OCI-LY7 (cell line): ENCODE measurements around the gene SLC22A4. TPM values are rescaled to one million over a fixed set of nuclear protein-coding genes. Genes with fewer than 3 reads are reported as not detected.

Experiments used
- BruUV-seq: library from RNA; stranded (reverse); fragments of 400-500 nt; replicated peaks from 2 replicates; lab custom pipeline; 2021; lab: Mats Ljungman, UMichigan
- CTCF ChIA-PET: fragments of 300-600 bp; sonication (Branson Sonifier 250); formaldehyde crosslinking; loops from one replicate; lab custom pipeline; 2022; ENCODE audit warnings: antibody characterized with exemption; ENCODE audit not compliant: unreplicated experiment; lab: Charles Lee
- POLR2A ChIA-PET: fragments of 300-600 bp; sonication (Branson Sonifier 250); formaldehyde crosslinking; loops from one replicate; lab custom pipeline; 2022; ENCODE audit warnings: antibody characterized with exemption; lab: Charles Lee
- DNase-seq: peaks from one replicate; pipeline ENCODE4 v3.0.0-alpha.2; 2015; ENCODE audit warnings: low spot score
- H2AFZ ChIP-seq: fragments of 200-600 bp; sonication (generic), shearing (Covaris generic); 2 replicates; pipeline ENCODE4 v1.6.1; 2014; ENCODE audit warnings: mild to moderate bottlenecking, antibody characterized with exemption, low read length, moderate library complexity
- H3K27ac ChIP-seq: fragments of 200-600 bp; sonication (generic); 2 replicates; pipeline ENCODE4 v1.5.1; 2014; ENCODE audit warnings: mixed run types, low read depth, mild to moderate bottlenecking, moderate library complexity, low read length, inconsistent platforms; ENCODE audit not compliant: poor library complexity, severe bottlenecking
- H3K36me3 ChIP-seq: fragments of 200-600 bp; sonication (generic); 2 replicates; pipeline ENCODE4 v1.6.1; 2014; ENCODE audit warnings: mild to moderate bottlenecking, antibody characterized with exemption, low read length, moderate library complexity, mixed read lengths; ENCODE audit not compliant: insufficient read depth
- H3K4me1 ChIP-seq: fragments of 200-600 bp; sonication (generic); 2 replicates; pipeline ENCODE4 v1.5.1; 2014; ENCODE audit warnings: mild to moderate bottlenecking, low read length; ENCODE audit not compliant: insufficient read depth, poor library complexity, severe bottlenecking
- H3K4me2 ChIP-seq: fragments of 200-600 bp; sonication (generic); 2 replicates; pipeline ENCODE4 v1.6.1; 2014; ENCODE audit warnings: mild to moderate bottlenecking, low read length
- H3K4me3 ChIP-seq: fragments of 200-600 bp; sonication (generic); 2 replicates; pipeline ENCODE4 v1.5.1; 2014; ENCODE audit warnings: mild to moderate bottlenecking, low read depth, low read length; ENCODE audit not compliant: poor library complexity, severe bottlenecking
- H3K79me2 ChIP-seq: fragments of 200-600 bp; sonication (generic); 2 replicates; pipeline ENCODE4 v1.6.1; 2016; ENCODE audit warnings: low read depth, mild to moderate bottlenecking, low read length, moderate library complexity, mixed read lengths; ENCODE audit not compliant: insufficient read depth
- H3K9me2 ChIP-seq: fragments of 200-600 bp; sonication (generic); 2 replicates; pipeline ENCODE4 v1.6.1; 2016; ENCODE audit warnings: mild to moderate bottlenecking, low read length, mixed read lengths; ENCODE audit not compliant: insufficient read depth
- H3K9me3 ChIP-seq: fragments of 200-600 bp; sonication (generic); 2 replicates; pipeline ENCODE4 v1.6.1; 2014; ENCODE audit warnings: mild to moderate bottlenecking, mixed run types, low read length, mixed read lengths
- H4K20me1 ChIP-seq: fragments of 200-600 bp; sonication (generic); 2 replicates; pipeline ENCODE4 v1.6.1; 2014; ENCODE audit warnings: mild to moderate bottlenecking, antibody characterized with exemption, low read length, moderate library complexity, mixed read lengths; ENCODE audit not compliant: insufficient read depth
- CTCF ChIP-seq: fragments of 200-600 bp; sonication (generic); conservative IDR thresholded peaks from 2 replicates; pipeline ENCODE4 v1.5.1; 2014; ENCODE audit warnings: mild to moderate bottlenecking, antibody characterized with exemption, low read length, moderate library complexity, mixed read lengths
- EZH2phosphoT487 ChIP-seq: fragments of 200-600 bp; sonication (generic); IDR thresholded peaks from 2 replicates; pipeline ENCODE4 v1.6.1; 2018; ENCODE audit warnings: low read depth, borderline replicate concordance, mild to moderate bottlenecking, mixed run types, antibody characterized with exemption, low read length, moderate library complexity, mixed read lengths
- intact Hi-C: fragments of 100-400 bp; cut with micrococcal nuclease; formaldehyde crosslinking; loops from one replicate; pipeline ENCODE4 v1.10.0; 2022; ENCODE audit not compliant: unreplicated experiment
- total RNA-seq, 2 experiments: library from RNA; depleted of rRNA in 1 of 2; stranded (reverse); fragments of >200 nt in 1 of 2; shearing (Covaris generic) in 1 of 2; gene quantifications; 2 replicates each; pipeline ENCODE4 v1.2.3, GENCODE V29; 2014 to 2022

The SLC22A4 gene
- total RNA-seq, 2 experiments from 2014 or later, result not detected

GRCh38 chr5:132262882-132263547 is 31.2 kb upstream of the SLC22A4 start:
- H3K9me2 ChIP-seq, result no peaks in the 10 kb centered on the region
- H3K4me1 ChIP-seq, result no peaks in the 10 kb centered on the region
- H3K4me3 ChIP-seq, result no peak overlapping the region
- no peaks in the 10 kb centered on the region for H3K79me2 ChIP-seq
- no peak for TF ChIP-seq CTCF
- TF ChIP-seq EZH2phosphoT487, result no peak
- ChIA-PET POLR2A (no interaction called here), CTCF (no interaction called here)
- H3K4me2 ChIP-seq, result no peak overlapping the region
- no peaks in the 10 kb centered on the region for H3K36me3 ChIP-seq
- no peak overlapping the region for H3K27ac ChIP-seq
- intact Hi-C loops, result no loop called here
- no peaks in the 10 kb centered on the region for H4K20me1 ChIP-seq
- DNase-seq, result no peak
- no peaks in the 10 kb centered on the region for H3K9me3 ChIP-seq
- H2AFZ ChIP-seq, result no peak overlapping the region
- BruUV-seq, result no TSS peak

GRCh38 chr5:132263548-132264261 is 30.5 kb upstream of the SLC22A4 start:
- H3K27ac ChIP-seq, result no peak overlapping the region
- POLR2A ChIA-PET, result no interaction called here
- BruUV-seq, result no TSS peak
- no peaks in the 10 kb centered on the region for H3K36me3 ChIP-seq
- H3K9me2 ChIP-seq, result no peaks in the 10 kb centered on the region
- H3K79me2 ChIP-seq, result no peaks in the 10 kb centered on the region
- CTCF ChIA-PET, result no interaction called here
- H2AFZ ChIP-seq, result no peak overlapping the region
- no peaks in the 10 kb centered on the region for H3K4me1 ChIP-seq
- H4K20me1 ChIP-seq, result no peaks in the 10 kb centered on the region
- DNase-seq, result no peak
- H3K9me3 ChIP-seq, result no peaks in the 10 kb centered on the region
- TF ChIP-seq CTCF (no peak), EZH2phosphoT487 (no peak)
- no peak overlapping the region for H3K4me3 ChIP-seq
- no peak overlapping the region for H3K4me2 ChIP-seq
- intact Hi-C loops, result no loop called here
